ENCODE measurements around the gene AGTR1. TPM values are rescaled to one million over a fixed set of nuclear protein-coding genes. Genes with fewer than 3 reads are reported as not detected.
A peak's percentile ranks its signal among the peaks of the same experiment; 100 is the strongest.

Gene AGTR1
- polyA plus RNA-seq, 4 donors: 1.1 to 2.3 (median 1.2) TPM; not detected in 1

DNA sequence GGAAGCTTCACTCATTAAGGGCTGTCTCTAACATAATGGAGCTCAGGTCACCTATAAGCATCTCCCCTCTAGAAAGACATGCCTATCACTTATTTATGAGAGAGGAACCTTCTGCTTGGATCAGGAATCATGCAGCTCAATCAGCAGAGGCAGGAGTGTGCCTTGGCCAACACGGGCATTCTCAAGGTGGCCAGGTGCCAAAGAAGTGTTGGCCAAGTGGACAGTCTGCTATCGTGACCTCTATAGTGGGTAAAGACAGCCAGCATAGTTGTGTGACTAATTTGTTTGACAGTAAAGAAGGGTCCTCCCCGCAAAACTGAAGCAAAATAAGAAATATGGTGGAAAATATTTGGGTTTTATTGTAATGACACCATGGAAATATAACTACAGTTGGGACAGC is 14.7 kb upstream of the AGTR1 start:
- no peak overlapping the region for H3K4me3 ChIP-seq (ENCODE audit: low read depth in 1 of 3, low read length in 3 of 3)
- FAIRE-seq (no peak), DNase-seq (no peak)
- no peaks in the 10 kb centered on the region for H3K27me3 ChIP-seq (ENCODE audit: control insufficient read depth in 3 of 3, insufficient read depth in 3 of 3, low read length in 3 of 3)
- H3K9me3 ChIP-seq (ENCODE audit: control insufficient read depth in 2 of 2, insufficient read depth in 1 of 2, low read depth in 1 of 2, low read length in 1 of 2): no peaks in the 10 kb centered on the region
- 69 to 80% (median 75%) methylated on average over 3 of the region's 3 CpGs for WGBS, 3 donors
- H3K27ac ChIP-seq (ENCODE audit: low read depth in 1 of 3, low read length in 2 of 3): no peak overlapping the region
- H3K4me1 ChIP-seq (ENCODE audit: control insufficient read depth in 3 of 3, insufficient read depth in 2 of 3, low read depth in 1 of 3, low read length in 2 of 3): no peaks in the 10 kb centered on the region
- no peaks in the 10 kb centered on the region for H3K36me3 ChIP-seq (ENCODE audit: control insufficient read depth in 3 of 3, insufficient read depth in 2 of 3, low read depth in 1 of 3, low read length in 3 of 3)

GRCh38 chr3:148694116-148694515 is 3.6 kb upstream of the AGTR1 start:
- Histone ChIP-seq H3K9me3 (ENCODE audit: control insufficient read depth in 2 of 2, insufficient read depth in 1 of 2, low read depth in 1 of 2, low read length in 1 of 2) (no peaks in the 10 kb centered on the region), H3K27me3 (ENCODE audit: control insufficient read depth in 3 of 3, insufficient read depth in 3 of 3, low read length in 3 of 3) (peaks cover 5 to 18% (median 9%) of the 10 kb centered on the region in 3 donors), H3K36me3 (ENCODE audit: control insufficient read depth in 3 of 3, insufficient read depth in 2 of 3, low read depth in 1 of 3, low read length in 3 of 3) (no peaks in the 10 kb centered on the region), H3K4me3 (ENCODE audit: low read depth in 1 of 3, low read length in 3 of 3) (no peak overlapping the region), H3K27ac (ENCODE audit: low read depth in 1 of 3, low read length in 2 of 3) (no peak overlapping the region), H3K4me1 (ENCODE audit: control insufficient read depth in 3 of 3, insufficient read depth in 2 of 3, low read depth in 1 of 3, low read length in 2 of 3) (peaks cover 0 to 2% (median 0%) of the 10 kb centered on the region in 3 donors)
- DNase-seq (no peak), FAIRE-seq (no peak)
- WGBS, 3 donors: 63 to 69% (median 66%) methylated on average over 1 of the region's 1 CpG

DNA sequence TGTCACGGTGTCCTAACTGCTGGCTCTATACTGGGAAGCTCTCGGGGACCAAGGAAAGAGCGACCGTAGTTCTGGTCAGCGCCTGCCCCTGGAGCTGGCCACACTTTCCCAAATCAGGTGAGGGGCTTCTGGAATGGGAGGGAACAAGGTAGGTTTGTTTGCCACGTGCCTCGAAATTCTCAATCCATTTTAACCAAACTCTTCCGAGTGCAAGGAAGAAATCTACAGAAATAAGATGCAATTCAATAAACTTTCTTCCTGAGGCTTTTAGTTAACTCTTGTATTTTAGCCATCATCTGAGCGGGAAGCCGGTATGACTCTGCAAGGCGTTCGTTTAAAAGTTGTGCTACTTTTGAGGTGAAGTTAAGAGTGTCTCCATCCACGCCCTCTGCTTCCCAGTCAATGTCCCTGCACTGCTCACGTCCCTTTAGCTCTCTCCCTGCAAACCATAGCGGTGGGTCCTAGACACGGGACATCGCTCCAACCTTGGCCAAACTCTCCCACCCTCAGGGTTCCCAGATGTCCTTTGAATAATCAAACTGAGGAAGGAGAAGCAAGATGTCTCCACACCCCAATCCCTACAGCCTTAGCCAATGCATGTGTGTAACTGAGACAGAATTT is 597 bp downstream of the AGTR1 start:
- peak overlapping the region; percentile 21 to 41 (median 39) for H3K4me3 ChIP-seq (ENCODE audit: low read depth in 1 of 3, low read length in 3 of 3)
- no peak overlapping the region for H3K27ac ChIP-seq (ENCODE audit: low read depth in 1 of 3, low read length in 2 of 3)
- FAIRE-seq (no peak), DNase-seq (no peak)
- no peaks in the 10 kb centered on the region for H3K36me3 ChIP-seq (ENCODE audit: control insufficient read depth in 3 of 3, insufficient read depth in 2 of 3, low read depth in 1 of 3, low read length in 3 of 3)
- H3K4me1 ChIP-seq (ENCODE audit: control insufficient read depth in 3 of 3, insufficient read depth in 2 of 3, low read depth in 1 of 3, low read length in 2 of 3): peaks cover 0 to 2% (median 0%) of the 10 kb centered on the region in 3 donors
- 46 to 57% (median 52%) methylated on average over 17 of the region's 17 CpGs for WGBS, 3 donors
- H3K9me3 ChIP-seq (ENCODE audit: control insufficient read depth in 2 of 2, insufficient read depth in 1 of 2, low read depth in 1 of 2, low read length in 1 of 2): no peaks in the 10 kb centered on the region
- H3K27me3 ChIP-seq (ENCODE audit: control insufficient read depth in 3 of 3, insufficient read depth in 3 of 3, low read length in 3 of 3): peaks cover 5 to 18% (median 9%) of the 10 kb centered on the region in 3 donors

DNA sequence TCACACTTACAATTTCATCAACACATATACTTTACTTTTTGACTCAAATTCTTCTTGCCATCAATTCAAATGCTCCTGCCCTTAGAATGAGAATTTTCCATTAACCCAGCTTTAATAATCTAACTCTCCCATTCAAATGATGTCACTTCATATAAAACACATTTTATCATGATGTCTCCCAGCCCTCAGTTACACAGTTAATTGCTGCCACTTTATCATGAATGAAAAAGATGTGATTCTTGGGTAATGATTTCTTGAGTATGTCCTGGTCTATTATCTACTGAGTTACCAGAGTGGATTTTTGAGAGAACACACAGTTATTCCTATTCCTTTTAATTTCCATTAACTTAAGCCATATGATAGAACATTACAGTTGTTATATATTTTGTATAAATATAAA is 7.6 kb downstream of the AGTR1 start:
- DNase-seq: no peak
- Histone ChIP-seq H3K9me3 (ENCODE audit: control insufficient read depth in 2 of 2, insufficient read depth in 1 of 2, low read depth in 1 of 2, low read length in 1 of 2) (no peaks in the 10 kb centered on the region), H3K27ac (ENCODE audit: low read depth in 1 of 3, low read length in 2 of 3) (no peak overlapping the region), H3K4me3 (ENCODE audit: low read depth in 1 of 3, low read length in 3 of 3) (no peak overlapping the region), H3K4me1 (ENCODE audit: control insufficient read depth in 3 of 3, insufficient read depth in 2 of 3, low read depth in 1 of 3, low read length in 2 of 3) (no peaks in the 10 kb centered on the region), H3K36me3 (ENCODE audit: control insufficient read depth in 3 of 3, insufficient read depth in 2 of 3, low read depth in 1 of 3, low read length in 3 of 3) (no peaks in the 10 kb centered on the region), H3K27me3 (ENCODE audit: control insufficient read depth in 3 of 3, insufficient read depth in 3 of 3, low read length in 3 of 3) (no peaks in the 10 kb centered on the region)
- FAIRE-seq: no peak

DNA sequence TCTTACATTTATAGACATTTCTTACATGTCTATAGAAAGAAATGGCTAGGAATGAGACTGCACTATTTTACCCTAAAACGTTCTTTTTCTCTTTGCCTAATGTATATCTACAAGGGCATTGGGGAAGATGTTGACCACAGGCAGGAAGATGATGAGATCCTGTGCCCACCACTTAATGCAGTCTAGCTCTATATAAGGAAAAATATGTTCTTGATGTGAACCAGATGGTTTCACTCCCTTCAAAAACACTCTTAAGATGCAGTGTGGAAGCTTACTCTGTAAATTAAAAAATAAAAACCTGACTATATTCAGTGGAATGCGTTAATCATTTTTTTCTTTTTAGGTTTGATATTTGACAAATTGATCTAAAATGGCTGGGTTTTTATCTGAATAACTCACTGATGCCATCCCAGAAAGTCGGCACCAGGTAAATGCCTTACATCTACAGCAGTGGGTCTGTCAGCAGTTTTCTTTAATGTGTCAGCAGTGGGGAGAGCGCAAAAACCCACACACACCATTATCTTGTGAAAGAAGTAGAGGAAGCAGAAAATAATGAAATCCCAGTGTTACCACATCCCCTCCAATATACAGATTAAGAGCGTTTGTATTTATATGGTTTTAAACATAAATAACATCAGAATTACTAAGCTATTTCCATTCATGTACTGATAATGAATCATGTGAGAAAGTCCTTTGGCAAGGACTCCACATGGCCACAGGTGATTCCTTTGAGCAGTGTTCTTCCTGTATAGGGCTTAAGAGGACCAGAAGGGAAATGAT is 10.1 kb downstream of the AGTR1 start:
- no peaks in the 10 kb centered on the region for H3K9me3 ChIP-seq (ENCODE audit: control insufficient read depth in 2 of 2, insufficient read depth in 1 of 2, low read depth in 1 of 2, low read length in 1 of 2)
- H3K36me3 ChIP-seq (ENCODE audit: control insufficient read depth in 3 of 3, insufficient read depth in 2 of 3, low read depth in 1 of 3, low read length in 3 of 3): no peaks in the 10 kb centered on the region
- H3K4me3 ChIP-seq (ENCODE audit: low read depth in 1 of 3, low read length in 3 of 3): no peak overlapping the region
- FAIRE-seq (no peak), DNase-seq (no peak)
- no peaks in the 10 kb centered on the region for H3K27me3 ChIP-seq (ENCODE audit: control insufficient read depth in 3 of 3, insufficient read depth in 3 of 3, low read length in 3 of 3)
- WGBS, 3 donors: 71 to 84% (median 76%) methylated on average over 5 of the region's 5 CpGs
- no peak overlapping the region for H3K27ac ChIP-seq (ENCODE audit: low read depth in 1 of 3, low read length in 2 of 3)
- H3K4me1 ChIP-seq (ENCODE audit: control insufficient read depth in 3 of 3, insufficient read depth in 2 of 3, low read depth in 1 of 3, low read length in 2 of 3): no peaks in the 10 kb centered on the region

GRCh38 chr3:148708409-148708808 is 10.7 kb downstream of the AGTR1 start:
- FAIRE-seq: no peak
- H3K27ac ChIP-seq (ENCODE audit: low read depth in 1 of 3, low read length in 2 of 3): no peak overlapping the region

GRCh38 chr3:148709560-148710253 is 12.0 kb downstream of the AGTR1 start:
- no peak overlapping the region for H3K27ac ChIP-seq (ENCODE audit: low read depth in 1 of 3, low read length in 2 of 3)
- H3K4me1 ChIP-seq (ENCODE audit: control insufficient read depth in 3 of 3, insufficient read depth in 2 of 3, low read depth in 1 of 3, low read length in 2 of 3): no peaks in the 10 kb centered on the region

More at GRCh38 chr3:148708409-148708808, 10.7 kb downstream of the AGTR1 start:
- WGBS, 3 donors: 73 to 83% (median 78%) methylated on average over 5 of the region's 5 CpGs
- Histone ChIP-seq H3K36me3 (ENCODE audit: control insufficient read depth in 3 of 3, insufficient read depth in 2 of 3, low read depth in 1 of 3, low read length in 3 of 3) (no peaks in the 10 kb centered on the region), H3K9me3 (ENCODE audit: control insufficient read depth in 2 of 2, insufficient read depth in 1 of 2, low read depth in 1 of 2, low read length in 1 of 2) (no peaks in the 10 kb centered on the region), H3K4me1 (ENCODE audit: control insufficient read depth in 3 of 3, insufficient read depth in 2 of 3, low read depth in 1 of 3, low read length in 2 of 3) (no peaks in the 10 kb centered on the region), H3K27me3 (ENCODE audit: control insufficient read depth in 3 of 3, insufficient read depth in 3 of 3, low read length in 3 of 3) (no peaks in the 10 kb centered on the region), H3K4me3 (ENCODE audit: low read depth in 1 of 3, low read length in 3 of 3) (no peak overlapping the region)
- DNase-seq: no peak

GRCh38 chr3:148710665-148711064 is 13.0 kb downstream of the AGTR1 start:
- no peaks in the 10 kb centered on the region for H3K4me1 ChIP-seq (ENCODE audit: control insufficient read depth in 3 of 3, insufficient read depth in 2 of 3, low read depth in 1 of 3, low read length in 2 of 3)
- H3K4me3 ChIP-seq (ENCODE audit: low read depth in 1 of 3, low read length in 3 of 3): no peak overlapping the region
- FAIRE-seq (no peak), DNase-seq (no peak)
- no peak overlapping the region for H3K27ac ChIP-seq (ENCODE audit: low read depth in 1 of 3, low read length in 2 of 3)
- H3K9me3 ChIP-seq (ENCODE audit: control insufficient read depth in 2 of 2, insufficient read depth in 1 of 2, low read depth in 1 of 2, low read length in 1 of 2): no peaks in the 10 kb centered on the region
- no peaks in the 10 kb centered on the region for H3K27me3 ChIP-seq (ENCODE audit: control insufficient read depth in 3 of 3, insufficient read depth in 3 of 3, low read length in 3 of 3)
- H3K36me3 ChIP-seq (ENCODE audit: control insufficient read depth in 3 of 3, insufficient read depth in 2 of 3, low read depth in 1 of 3, low read length in 3 of 3): no peaks in the 10 kb centered on the region
- WGBS, 3 donors: 84 to 98% (median 93%) methylated on average over 2 of the region's 2 CpGs

More at GRCh38 chr3:148709560-148710253, 12.0 kb downstream of the AGTR1 start:
- FAIRE-seq (no peak), DNase-seq (no peak)
- no peaks in the 10 kb centered on the region for H3K9me3 ChIP-seq (ENCODE audit: control insufficient read depth in 2 of 2, insufficient read depth in 1 of 2, low read depth in 1 of 2, low read length in 1 of 2)
- 67 to 82% (median 74%) methylated on average over 2 of the region's 2 CpGs for WGBS, 3 donors
- no peaks in the 10 kb centered on the region for H3K36me3 ChIP-seq (ENCODE audit: control insufficient read depth in 3 of 3, insufficient read depth in 2 of 3, low read depth in 1 of 3, low read length in 3 of 3)
- H3K27me3 ChIP-seq (ENCODE audit: control insufficient read depth in 3 of 3, insufficient read depth in 3 of 3, low read length in 3 of 3): no peaks in the 10 kb centered on the region
- no peak overlapping the region for H3K4me3 ChIP-seq (ENCODE audit: low read depth in 1 of 3, low read length in 3 of 3)
